Activated naive CD8-positive, alpha-beta T cell treated with anti-CD3 and anti-CD28 coated beads, Interleukin-2, amount 50 U/mL, for 24 hours (primary cell): ENCODE data around the gene ACAP2.
"Not testable (repeated sequence)": the region's sequence is repeated elsewhere in the genome, so short reads cannot be mapped to it uniquely, and the experiment has no call there.

Experiments
- ATAC-seq: fragments of 150-1000 bp; cut with Tn5 transposase; one replicate; pipeline ENCODE4 v1.10.0; 2021
- DNase-seq: peaks from one replicate; pipeline ENCODE4 v3.0.0; 2021
- H3K27ac Mint-ChIP-seq: one replicate; pipeline ENCODE4 v1.8.0; 2021; ENCODE audit warnings: mild to moderate bottlenecking, mixed read lengths
- H3K27me3 Mint-ChIP-seq: one replicate; pipeline ENCODE4 v1.8.0; 2021; ENCODE audit warnings: mixed read lengths
- H3K36me3 Mint-ChIP-seq: one replicate; pipeline ENCODE4 v1.8.0; 2021; ENCODE audit warnings: low read depth, mixed read lengths
- H3K4me1 Mint-ChIP-seq: one replicate; pipeline ENCODE4 v1.8.0; 2021; ENCODE audit warnings: mixed read lengths
- H3K4me3 Mint-ChIP-seq: one replicate; pipeline ENCODE4 v1.8.0; 2021; ENCODE audit warnings: mild to moderate bottlenecking, moderate library complexity, mixed read lengths
- H3K9me3 Mint-ChIP-seq: one replicate; pipeline ENCODE4 v1.8.0; 2021; ENCODE audit warnings: mixed read lengths

Gene ACAP2

GRCh38 chr3:195421400-195421799, 21.4 kb downstream of the ACAP2 start:
- DNase-seq: no peak
- H3K9me3 Mint-ChIP-seq: no peaks in the 10 kb centered on the region
- peaks cover 32% of the 10 kb centered on the region for H3K4me1 Mint-ChIP-seq
- no peak overlapping the region for H3K4me3 Mint-ChIP-seq
- peaks cover 2% of the 10 kb centered on the region for H3K36me3 Mint-ChIP-seq
- no peak for ATAC-seq
- no peaks in the 10 kb centered on the region for H3K27me3 Mint-ChIP-seq
- no peak overlapping the region for H3K27ac Mint-ChIP-seq

GRCh38 chr3:195416795-195417194, 26.0 kb downstream of the ACAP2 start:
- Mint-ChIP-seq H3K36me3 (peaks cover 3% of the 10 kb centered on the region), H3K27ac (no peak overlapping the region), H3K4me3 (no peak overlapping the region)

GRCh38 chr3:195411836-195412235, 31.0 kb downstream of the ACAP2 start:
- no peak for ATAC-seq
- no peaks in the 10 kb centered on the region for H3K27me3 Mint-ChIP-seq
- H3K9me3 Mint-ChIP-seq: peaks cover 3% of the 10 kb centered on the region
- peaks cover 54% of the 10 kb centered on the region for H3K4me1 Mint-ChIP-seq
- H3K27ac Mint-ChIP-seq: no peak overlapping the region
- DNase-seq: no peak
- H3K36me3 Mint-ChIP-seq: peaks cover 27% of the 10 kb centered on the region
- H3K4me3 Mint-ChIP-seq: no peak overlapping the region

More at GRCh38 chr3:195416795-195417194, 26.0 kb downstream of the ACAP2 start:
- ATAC-seq (peak; percentile 57), DNase-seq (no peak)
- Mint-ChIP-seq H3K4me1 (peaks cover 25% of the 10 kb centered on the region), H3K27me3 (no peaks in the 10 kb centered on the region), H3K9me3 (no peaks in the 10 kb centered on the region)

- Mint-ChIP-seq H3K27me3 (no peaks in the 10 kb centered on the region), H3K4me3 (no peak overlapping the region), H3K36me3 (peaks cover 33% of the 10 kb centered on the region), H3K27ac (no peak overlapping the region), H3K9me3 (peaks cover 3% of the 10 kb centered on the region), H3K4me1 (peaks cover 59% of the 10 kb centered on the region)
- ATAC-seq: no peak
- no peak for DNase-seq
Measured at GRCh38 chr3:195410546-195410945, 32.3 kb downstream of the ACAP2 start.

- ATAC-seq: peak; percentile 43
- H3K36me3 Mint-ChIP-seq: peaks cover 33% of the 10 kb centered on the region
- peaks cover 53% of the 10 kb centered on the region for H3K4me1 Mint-ChIP-seq
- H3K9me3 Mint-ChIP-seq: peaks cover 3% of the 10 kb centered on the region
- peak overlapping the region; percentile 62 for H3K27ac Mint-ChIP-seq
- H3K4me3 Mint-ChIP-seq: peak overlapping the region; percentile 41
- no peak for DNase-seq
- no peaks in the 10 kb centered on the region for H3K27me3 Mint-ChIP-seq
Measured at GRCh38 chr3:195407531-195408409, 35.0 kb downstream of the ACAP2 start.

GRCh38 chr3:195405651-195406050, 37.2 kb downstream of the ACAP2 start:
- ATAC-seq (no peak), DNase-seq (no peak)
- no peak overlapping the region for H3K4me3 Mint-ChIP-seq
- peaks cover 3% of the 10 kb centered on the region for H3K9me3 Mint-ChIP-seq
- no peak overlapping the region for H3K27ac Mint-ChIP-seq
- no peaks in the 10 kb centered on the region for H3K27me3 Mint-ChIP-seq
- peaks cover 59% of the 10 kb centered on the region for H3K4me1 Mint-ChIP-seq
- H3K36me3 Mint-ChIP-seq: peaks cover 30% of the 10 kb centered on the region

GRCh38 chr3:195403841-195404408, 38.9 kb downstream of the ACAP2 start:
- Mint-ChIP-seq H3K4me1 (peaks cover 50% of the 10 kb centered on the region), H3K36me3 (peaks cover 21% of the 10 kb centered on the region)
- ATAC-seq: no peak

GRCh38 chr3:195403244-195403643, 39.6 kb downstream of the ACAP2 start:
- Mint-ChIP-seq H3K27ac (no peak overlapping the region), H3K4me1 (peaks cover 47% of the 10 kb centered on the region), H3K36me3 (peaks cover 14% of the 10 kb centered on the region), H3K9me3 (peaks cover 3% of the 10 kb centered on the region), H3K4me3 (no peak overlapping the region), H3K27me3 (no peaks in the 10 kb centered on the region)
- ATAC-seq (no peak), DNase-seq (no peak)

More at GRCh38 chr3:195403841-195404408, 38.9 kb downstream of the ACAP2 start:
- no peak overlapping the region for H3K4me3 Mint-ChIP-seq
- DNase-seq: no peak
- H3K9me3 Mint-ChIP-seq: peaks cover 3% of the 10 kb centered on the region
- no peaks in the 10 kb centered on the region for H3K27me3 Mint-ChIP-seq
- no peak overlapping the region for H3K27ac Mint-ChIP-seq

GRCh38 chr3:195401943-195402342, 40.9 kb downstream of the ACAP2 start:
- no peak overlapping the region for H3K4me3 Mint-ChIP-seq
- no peaks in the 10 kb centered on the region for H3K27me3 Mint-ChIP-seq
- H3K4me1 Mint-ChIP-seq: peaks cover 45% of the 10 kb centered on the region
- peaks cover 6% of the 10 kb centered on the region for H3K36me3 Mint-ChIP-seq
- H3K27ac Mint-ChIP-seq: no peak overlapping the region
- H3K9me3 Mint-ChIP-seq: no peaks in the 10 kb centered on the region
- no peak for DNase-seq
- no peak for ATAC-seq

- not testable (repeated sequence) for H3K9me3 Mint-ChIP-seq, H3K27me3 Mint-ChIP-seq, H3K27ac Mint-ChIP-seq, H3K36me3 Mint-ChIP-seq, H3K4me3 Mint-ChIP-seq, DNase-seq, ATAC-seq
- H3K4me1 Mint-ChIP-seq: peaks cover 41% of the 10 kb centered on the region
Measured at GRCh38 chr3:195398460-195398859, 44.4 kb downstream of the ACAP2 start.

GRCh38 chr3:195397524-195397923, 45.3 kb downstream of the ACAP2 start:
- DNase-seq (no peak), ATAC-seq (no peak)
- Mint-ChIP-seq H3K9me3 (no peaks in the 10 kb centered on the region), H3K27ac (no peak overlapping the region), H3K36me3 (no peaks in the 10 kb centered on the region), H3K27me3 (no peaks in the 10 kb centered on the region), H3K4me3 (no peak overlapping the region), H3K4me1 (peaks cover 46% of the 10 kb centered on the region)

- Mint-ChIP-seq H3K4me1 (peaks cover 36% of the 10 kb centered on the region), H3K4me3 (no peak overlapping the region), H3K36me3 (peaks cover 2% of the 10 kb centered on the region), H3K27ac (no peak overlapping the region), H3K27me3 (no peaks in the 10 kb centered on the region), H3K9me3 (no peaks in the 10 kb centered on the region)
- ATAC-seq (no peak), DNase-seq (no peak)
Measured at GRCh38 chr3:195395208-195395816, 47.5 kb downstream of the ACAP2 start.

GRCh38 chr3:195394700-195395099, 48.1 kb downstream of the ACAP2 start:
- Mint-ChIP-seq H3K27ac (no peak overlapping the region), H3K4me1 (peaks cover 35% of the 10 kb centered on the region)

GRCh38 chr3:195394024-195394423, 48.8 kb downstream of the ACAP2 start:
- peak overlapping the region; percentile 36 for H3K27ac Mint-ChIP-seq
- H3K4me3 Mint-ChIP-seq: no peak overlapping the region
- DNase-seq: no peak
- H3K27me3 Mint-ChIP-seq: no peaks in the 10 kb centered on the region
- H3K36me3 Mint-ChIP-seq: peaks cover 2% of the 10 kb centered on the region
- H3K9me3 Mint-ChIP-seq: no peaks in the 10 kb centered on the region
- H3K4me1 Mint-ChIP-seq: peaks cover 31% of the 10 kb centered on the region
- no peak for ATAC-seq

More at GRCh38 chr3:195394700-195395099, 48.1 kb downstream of the ACAP2 start:
- Mint-ChIP-seq H3K4me3 (no peak overlapping the region), H3K9me3 (no peaks in the 10 kb centered on the region), H3K36me3 (peaks cover 2% of the 10 kb centered on the region), H3K27me3 (no peaks in the 10 kb centered on the region)
- DNase-seq: no peak
- no peak for ATAC-seq

- H3K4me3 Mint-ChIP-seq: no peak overlapping the region
- no peak for ATAC-seq
- H3K27me3 Mint-ChIP-seq: no peaks in the 10 kb centered on the region
- H3K4me1 Mint-ChIP-seq: peaks cover 15% of the 10 kb centered on the region
- no peak overlapping the region for H3K27ac Mint-ChIP-seq
- peaks cover 8% of the 10 kb centered on the region for H3K36me3 Mint-ChIP-seq
- H3K9me3 Mint-ChIP-seq: no peaks in the 10 kb centered on the region
- no peak for DNase-seq
Measured at GRCh38 chr3:195388380-195388779, 54.4 kb downstream of the ACAP2 start.
